Stomach (tissue), 4 donors: ENCODE results near the gene VWF.

ENCODE experiments used
- POLR2A ChIP-seq, 4 donors: fragments of 450-650 bp; IDR thresholded peaks; one replicate each; pipeline ENCODE4 v1.6.1; 2016; ENCODE audit warnings: antibody characterized with exemption in 4 of 4, control low read depth in 2 of 4, mild to moderate bottlenecking in 1 of 4, moderate library complexity in 1 of 4
- TF ChIP-seq, protein P1 (sequence below), 7 experiments: fragments of 450-650 bp in 4 of 7; fragments of 200-600 bp in 3 of 7; sonication (generic) in 3 of 7; IDR thresholded peaks; one replicate each; pipeline ENCODE4 v1.5.1; 2016 to 2019; ENCODE audit warnings: antibody characterized with exemption in 7 of 7, control low read depth in 2 of 7, mild to moderate bottlenecking in 1 of 7

DNA sequence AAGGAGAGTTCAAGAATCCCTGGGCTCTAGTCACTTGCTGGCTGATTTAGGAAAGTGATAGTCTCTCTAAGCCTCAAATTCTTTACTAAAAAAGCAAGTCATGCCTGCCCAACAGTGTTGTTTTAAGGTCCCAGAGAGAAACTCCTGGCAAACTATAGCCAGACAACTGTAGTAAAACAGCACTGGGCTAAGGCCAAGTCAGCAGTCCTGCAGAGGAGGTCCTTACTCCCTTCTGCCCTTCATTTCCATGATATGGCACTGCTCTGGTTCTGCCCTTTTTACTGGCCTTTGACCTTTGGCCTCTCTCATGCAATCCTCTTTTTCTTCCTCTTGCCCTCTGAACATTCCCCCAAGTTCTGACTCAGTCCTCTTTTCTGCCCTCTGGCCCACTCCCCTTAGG, 74.9 kb downstream of the VWF start:
- no peak for TF ChIP-seq POLR2A (IDR thresholded peaks at IDR 0.05)
- TF ChIP-seq, protein P1, sequence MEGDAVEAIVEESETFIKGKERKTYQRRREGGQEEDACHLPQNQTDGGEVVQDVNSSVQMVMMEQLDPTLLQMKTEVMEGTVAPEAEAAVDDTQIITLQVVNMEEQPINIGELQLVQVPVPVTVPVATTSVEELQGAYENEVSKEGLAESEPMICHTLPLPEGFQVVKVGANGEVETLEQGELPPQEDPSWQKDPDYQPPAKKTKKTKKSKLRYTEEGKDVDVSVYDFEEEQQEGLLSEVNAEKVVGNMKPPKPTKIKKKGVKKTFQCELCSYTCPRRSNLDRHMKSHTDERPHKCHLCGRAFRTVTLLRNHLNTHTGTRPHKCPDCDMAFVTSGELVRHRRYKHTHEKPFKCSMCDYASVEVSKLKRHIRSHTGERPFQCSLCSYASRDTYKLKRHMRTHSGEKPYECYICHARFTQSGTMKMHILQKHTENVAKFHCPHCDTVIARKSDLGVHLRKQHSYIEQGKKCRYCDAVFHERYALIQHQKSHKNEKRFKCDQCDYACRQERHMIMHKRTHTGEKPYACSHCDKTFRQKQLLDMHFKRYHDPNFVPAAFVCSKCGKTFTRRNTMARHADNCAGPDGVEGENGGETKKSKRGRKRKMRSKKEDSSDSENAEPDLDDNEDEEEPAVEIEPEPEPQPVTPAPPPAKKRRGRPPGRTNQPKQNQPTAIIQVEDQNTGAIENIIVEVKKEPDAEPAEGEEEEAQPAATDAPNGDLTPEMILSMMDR (IDR thresholded peaks at IDR 0.05), result no peak
